Amniotic epithelial cell (primary cell): ENCODE measurements around the gene LRRTM2.

ENCODE experiments used
- DNase-seq: peaks from one replicate; pipeline ENCODE4 v3.0.0-alpha.2; 2010; ENCODE audit warnings: low read depth

Gene LRRTM2

GRCh38 chr5:138884094-138884493 is 9.0 kb upstream of the LRRTM2 start:
- DNase-seq = no peak

DNA sequence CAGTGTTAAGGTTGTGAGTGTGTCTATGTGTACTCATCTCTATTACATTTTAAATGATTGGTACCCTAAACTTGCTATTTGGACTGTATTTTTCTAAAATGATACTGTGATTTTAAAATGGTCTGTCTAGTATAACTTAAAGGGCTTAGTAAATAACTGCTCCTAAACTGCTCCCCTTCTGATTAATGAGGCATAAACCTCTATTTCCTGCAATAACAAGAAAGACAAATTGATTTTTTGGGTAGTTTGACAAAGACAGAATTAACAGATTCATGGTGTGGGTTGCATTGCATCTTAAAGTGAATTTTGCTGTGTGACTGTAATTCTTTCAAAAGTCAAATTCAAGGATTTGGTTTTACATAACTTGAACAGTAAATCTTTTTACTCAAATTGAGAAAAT is 8.1 kb upstream of the LRRTM2 start:
- no peak for DNase-seq

GRCh38 chr5:138878437-138879235 is 3.5 kb upstream of the LRRTM2 start:
- DNase-seq = no peak

DNA sequence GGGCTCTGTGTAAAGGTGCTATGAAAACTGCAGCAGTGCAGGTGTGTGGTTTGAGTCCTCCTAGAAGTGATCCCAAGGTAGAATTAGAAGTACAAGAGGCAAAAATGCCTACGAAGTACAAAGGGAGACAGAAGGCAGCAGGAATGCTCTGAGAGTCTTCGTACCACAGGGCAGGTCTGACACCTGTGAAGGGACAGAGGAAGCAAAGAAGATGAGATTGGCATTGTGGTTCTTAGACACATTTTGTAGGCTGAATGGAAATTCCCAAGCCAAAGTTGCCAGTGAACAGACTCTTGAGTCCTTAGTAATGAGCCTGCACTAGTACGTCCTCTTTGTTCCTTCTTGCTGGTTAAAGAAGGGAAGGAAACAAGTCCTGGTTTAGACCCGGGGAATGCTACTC is 1.7 kb upstream of the LRRTM2 start:
- no peak for DNase-seq

DNA sequence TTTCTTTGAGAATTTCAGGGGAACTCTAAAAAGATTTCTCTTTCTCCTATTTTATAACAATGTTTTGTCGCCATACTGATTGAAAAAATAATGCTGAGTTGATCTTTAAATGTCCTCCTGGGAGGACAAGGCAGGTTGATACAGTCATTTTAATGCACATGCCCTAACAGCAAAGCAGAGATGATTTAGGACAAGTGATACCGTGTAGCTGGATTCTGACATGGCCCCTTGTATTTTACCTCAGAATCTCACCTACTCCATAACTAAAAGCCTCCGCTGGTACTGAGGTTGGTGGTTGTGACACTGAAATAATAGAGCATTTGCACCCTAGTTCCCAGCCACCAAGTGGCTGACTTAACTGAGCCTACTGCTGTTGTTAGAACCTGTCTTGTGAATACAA is 811 bp upstream of the LRRTM2 start:
- no peak for DNase-seq

DNA sequence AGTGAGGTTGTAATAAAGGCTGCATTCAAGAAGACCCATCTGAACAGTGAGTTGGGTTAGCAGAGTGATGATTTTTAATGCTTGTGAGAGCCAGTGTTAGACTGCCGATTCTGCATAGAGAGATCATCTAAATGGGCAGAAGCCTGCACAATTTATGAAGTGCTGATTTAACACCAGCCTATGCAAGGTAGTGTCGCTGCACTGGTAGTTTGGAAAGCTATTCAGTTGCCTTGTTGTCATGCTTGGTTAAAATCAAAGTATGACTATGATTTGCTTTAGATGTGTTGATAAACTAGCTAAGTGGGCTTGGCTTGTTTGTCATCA is 379 bp upstream of the LRRTM2 start:
- peak; percentile 11 for DNase-seq

GRCh38 chr5:138874241-138874640 is 894 bp downstream of the LRRTM2 start:
- DNase-seq = no peak

DNA sequence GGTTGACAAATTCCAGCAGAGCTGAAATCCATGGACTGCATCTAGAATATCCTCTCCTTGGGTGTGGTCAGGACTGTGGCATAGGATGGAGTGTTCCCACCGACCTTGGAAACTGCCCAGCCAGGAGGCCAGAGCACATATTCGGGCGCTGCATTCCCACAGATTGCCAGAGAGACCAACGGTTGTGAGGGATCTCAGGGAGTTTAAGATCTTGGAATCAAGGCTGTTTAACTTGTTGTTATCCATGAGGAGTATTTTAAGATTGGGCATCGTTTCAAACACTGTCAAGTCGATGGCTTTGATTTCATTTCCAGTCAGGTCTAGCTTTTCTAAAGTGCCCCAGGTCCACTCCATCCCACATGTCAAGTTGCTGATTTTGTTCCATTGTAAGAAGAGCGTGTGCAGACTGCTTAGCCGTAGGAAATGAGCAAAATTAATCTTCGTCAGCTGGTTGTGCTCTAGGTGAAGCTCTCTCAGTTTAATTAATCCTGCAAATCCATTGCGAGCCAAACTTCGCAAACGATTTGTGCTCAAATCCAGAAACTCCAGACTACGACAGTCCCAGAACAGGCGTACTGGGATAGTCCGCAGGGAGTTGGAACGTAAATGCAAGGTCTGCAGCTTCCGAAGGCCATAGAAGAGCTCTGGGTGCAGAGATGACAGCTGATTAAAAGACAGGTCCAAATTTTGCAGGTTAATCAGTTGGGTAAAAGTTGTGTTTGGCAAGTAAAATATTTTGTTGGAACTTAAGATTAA is 1.5 kb downstream of the LRRTM2 start:
- DNase-seq = no peak

GRCh38 chr5:138872841-138873465 is 2.2 kb downstream of the LRRTM2 start:
- no peak for DNase-seq

DNA sequence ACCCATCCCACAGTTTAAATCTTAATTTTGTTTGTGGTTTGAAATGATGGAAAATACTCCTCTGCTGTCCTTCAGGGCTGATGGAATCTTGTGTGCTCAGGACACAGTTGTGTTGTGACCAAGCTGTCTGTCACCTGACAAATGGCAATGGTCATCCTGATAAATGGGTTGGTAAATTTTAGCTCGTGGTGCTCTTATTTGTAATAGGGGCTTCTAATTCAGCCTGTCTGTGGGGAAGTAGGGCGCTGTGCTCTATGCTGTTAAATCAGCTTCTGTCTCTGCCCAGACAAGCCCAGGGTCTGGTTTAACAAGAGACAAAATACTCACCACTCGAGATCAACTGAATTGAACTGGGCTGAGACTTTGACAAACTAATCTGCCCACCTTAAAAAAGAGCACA is 4.5 kb downstream of the LRRTM2 start:
- no peak for DNase-seq

GRCh38 chr5:138869763-138870500 is 5.2 kb downstream of the LRRTM2 start:
- peak; percentile 63 for DNase-seq

- no peak for DNase-seq
Observed at GRCh38 chr5:138869038-138869437, 6.1 kb downstream of the LRRTM2 start.

DNA sequence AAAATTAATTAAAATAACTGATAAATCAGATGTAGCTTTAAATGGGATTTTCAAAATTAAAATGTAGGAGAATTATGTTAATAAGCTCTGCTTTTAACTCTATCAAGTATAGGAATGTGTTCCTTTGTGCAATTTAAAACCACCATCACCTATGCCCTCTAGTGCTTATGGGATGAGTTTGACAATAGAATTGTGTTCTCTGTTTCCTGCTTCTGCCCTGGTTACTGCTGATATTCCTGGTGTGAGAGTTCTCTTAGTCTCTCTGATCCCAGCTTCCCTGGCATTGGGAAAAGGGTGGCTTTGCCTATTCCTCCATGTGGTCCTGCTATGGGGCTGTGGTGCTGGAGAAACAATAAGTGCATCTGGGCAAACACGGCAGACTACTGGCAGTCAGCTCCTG is 8.1 kb downstream of the LRRTM2 start:
- no peak for DNase-seq

DNA sequence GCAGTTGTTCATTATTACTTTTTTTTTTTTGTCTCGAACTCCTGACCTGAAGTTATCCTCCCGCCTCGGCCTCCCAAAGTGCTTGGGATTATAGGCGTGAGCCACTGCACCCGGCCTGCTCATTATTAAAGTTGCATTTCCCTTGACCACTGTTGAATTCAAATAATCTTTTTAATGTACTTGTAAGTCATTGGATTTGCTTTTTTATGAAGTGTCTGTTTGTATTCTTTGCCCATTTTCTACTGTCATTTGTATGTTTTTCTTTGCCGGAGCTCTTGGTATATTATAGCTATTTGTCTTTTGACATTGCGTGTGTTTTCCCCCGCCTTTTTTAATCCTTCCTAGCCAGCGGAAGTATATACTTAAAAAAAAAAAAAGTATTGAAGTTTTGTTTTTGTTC is 22.0 kb downstream of the LRRTM2 start:
- no peak for DNase-seq

DNA sequence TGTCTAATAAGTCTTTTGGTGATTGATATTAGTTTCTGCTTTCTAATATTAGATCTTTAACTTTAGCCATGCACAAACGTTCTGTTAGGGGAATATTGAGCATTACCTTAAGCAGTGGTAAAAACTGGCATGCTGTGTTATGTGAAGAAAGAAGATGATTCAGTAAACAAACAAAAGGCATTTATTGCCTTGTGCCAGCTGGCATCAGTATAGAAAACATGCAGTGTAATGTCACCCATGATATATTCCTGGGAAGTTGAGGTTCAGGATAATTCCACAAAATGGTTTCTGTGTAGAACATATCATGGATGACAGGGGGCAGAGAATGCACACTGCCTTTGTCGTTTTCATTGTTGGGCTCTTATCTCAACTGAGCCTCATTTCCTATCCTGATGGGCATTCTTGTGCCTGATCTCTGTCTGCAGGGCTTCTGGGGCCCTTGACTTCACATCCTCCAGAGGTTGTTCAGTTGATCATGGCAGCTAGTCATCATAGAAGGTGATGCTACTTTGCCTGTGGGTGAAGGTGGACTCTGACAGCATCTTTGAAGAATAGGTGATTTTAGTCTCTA is 24.2 kb downstream of the LRRTM2 start:
- DNase-seq = no peak

DNA sequence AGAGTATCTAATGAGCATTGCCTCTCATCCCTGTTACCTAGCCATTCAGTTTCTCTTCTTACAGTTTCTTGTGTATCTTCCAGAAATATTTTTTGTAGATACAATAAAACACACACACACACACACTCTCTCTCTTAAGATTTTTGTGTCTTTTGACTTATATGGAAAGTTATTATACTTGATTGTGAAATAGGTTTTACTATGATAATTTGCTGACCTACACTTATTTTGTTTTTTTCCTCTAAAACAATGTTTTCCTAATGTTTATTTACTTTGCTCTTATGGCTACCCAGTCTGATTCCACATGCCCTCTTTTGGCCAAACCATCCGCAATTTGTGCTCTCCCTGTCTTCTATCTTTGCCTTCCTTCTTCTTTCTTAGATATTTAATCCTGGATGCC is 25.3 kb downstream of the LRRTM2 start:
- DNase-seq = no peak

- DNase-seq = peak; percentile 76
Observed at GRCh38 chr5:138849439-138849838, 25.7 kb downstream of the LRRTM2 start.

- peak; percentile 45 for DNase-seq
Observed at GRCh38 chr5:138844812-138845513, 30.2 kb downstream of the LRRTM2 start.

DNA sequence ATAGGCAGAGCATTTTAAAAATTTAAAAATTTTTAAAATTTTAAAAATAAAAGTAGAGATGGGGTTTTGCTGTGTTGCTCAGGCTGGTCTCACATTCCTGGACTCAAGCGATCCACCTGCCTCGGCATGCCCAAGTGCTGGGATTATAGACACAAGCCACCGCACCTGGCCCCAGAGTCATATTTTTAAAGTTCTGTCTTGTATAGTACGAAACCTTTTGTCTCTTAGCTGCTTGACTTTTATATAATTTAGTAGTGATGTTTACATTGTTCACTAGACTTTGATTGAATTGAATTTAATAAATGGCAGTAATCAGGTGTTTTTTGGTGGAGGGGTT is 31.0 kb downstream of the LRRTM2 start:
- no peak for DNase-seq

DNA sequence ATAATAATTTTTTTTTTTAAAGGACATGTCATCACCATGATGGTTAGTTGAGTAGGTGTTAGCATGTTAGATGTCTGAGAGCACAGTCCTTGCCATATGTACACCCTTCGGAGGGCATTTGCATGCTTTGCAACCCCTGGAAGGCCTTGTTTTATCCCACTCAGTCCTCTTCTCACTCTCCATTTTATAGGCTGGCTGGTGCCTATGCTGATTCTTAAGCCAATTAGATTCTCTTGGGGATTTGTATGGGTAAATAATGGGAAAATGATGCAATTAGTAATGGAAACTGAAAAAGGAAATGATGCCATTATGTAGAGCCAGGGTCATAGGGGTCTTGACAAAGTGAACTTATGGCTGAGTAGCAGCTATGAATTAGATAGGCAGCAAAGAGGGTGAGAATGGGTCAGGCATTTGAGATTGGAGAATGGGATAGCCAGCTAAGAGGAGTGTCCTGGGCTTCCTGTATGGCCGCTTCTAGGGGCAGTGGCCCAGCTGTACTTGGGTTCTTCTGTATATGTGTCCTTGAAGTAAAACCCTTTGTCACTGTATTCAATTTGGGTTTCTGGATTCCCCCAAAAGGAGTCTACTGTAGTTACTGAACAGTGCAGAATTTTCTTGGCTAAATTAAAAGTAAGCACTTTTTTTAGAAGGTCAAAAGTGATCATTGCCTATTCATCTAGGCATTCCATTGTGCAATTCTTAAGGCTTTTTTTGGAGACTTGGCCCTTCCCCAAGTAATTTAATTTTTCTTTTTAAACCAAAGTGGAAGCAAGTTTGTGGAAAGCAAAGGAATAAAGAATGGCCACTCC is 31.6 kb downstream of the LRRTM2 start:
- DNase-seq = no peak

DNA sequence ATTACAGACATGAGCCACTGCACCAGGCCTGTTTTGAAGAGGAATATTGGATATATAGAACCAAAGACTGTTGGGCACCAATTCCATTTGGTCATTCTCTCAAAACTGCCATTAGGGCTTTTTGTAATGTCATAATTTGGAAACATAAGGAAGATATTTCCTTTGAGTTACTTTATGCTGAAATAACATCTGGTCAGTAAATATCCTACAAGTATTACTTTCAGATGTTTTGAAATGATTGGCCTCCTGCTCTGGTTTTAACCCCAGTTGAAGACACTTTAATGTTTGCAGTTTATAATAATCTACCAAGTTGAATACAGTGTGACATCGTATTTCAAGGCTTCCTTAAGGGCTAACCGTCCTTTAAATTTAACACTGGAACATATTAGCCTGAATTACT is 33.6 kb downstream of the LRRTM2 start:
- DNase-seq = no peak
